Suprapubic skin (tissue), 4 donors: ENCODE measurements around the gene ANXA4. TPM values are rescaled to one million over a fixed set of nuclear protein-coding genes. Genes with fewer than 3 reads are reported as not detected.
"Not testable (repeated sequence)": the region's sequence is repeated elsewhere in the genome, so short reads cannot be mapped to it uniquely, and the experiment has no call there.

Experiments
- DNase-seq, 2 donors: peaks; one replicate each; pipeline ENCODE4 v3.0.0-alpha.2; 2019; ENCODE audit warnings: low spot score in 2 of 2
- H3K27ac ChIP-seq: fragments of 200-600 bp; sonication (generic); one replicate; pipeline ENCODE4 v1.5.1; 2019
- H3K27me3 ChIP-seq: fragments of 200-600 bp; sonication (generic); one replicate; pipeline ENCODE4 v1.5.1; 2019
- H3K36me3 ChIP-seq: fragments of 200-600 bp; sonication (generic); one replicate; pipeline ENCODE4 v1.5.1; 2019
- H3K4me1 ChIP-seq: fragments of 200-600 bp; sonication (generic); one replicate; pipeline ENCODE4 v1.5.1; 2019
- H3K4me3 ChIP-seq: fragments of 200-600 bp; sonication (generic); one replicate; pipeline ENCODE4 v1.5.1; 2019; ENCODE audit warnings: mild to moderate bottlenecking
- H3K9me3 ChIP-seq: fragments of 200-600 bp; sonication (generic); one replicate; pipeline ENCODE4 v1.5.1; 2019
- EP300 ChIP-seq: sonication (generic); formaldehyde crosslinking; IDR thresholded peaks from one replicate; pipeline ENCODE4 v1.6.1; 2017; ENCODE audit warnings: antibody characterized with exemption
- POLR2A ChIP-seq, 2 donors: fragments of 450-650 bp; IDR thresholded peaks; one replicate each; pipeline ENCODE4 v1.6.1; 2017; ENCODE audit warnings: antibody characterized with exemption in 2 of 2, mild to moderate bottlenecking in 2 of 2, moderate library complexity in 2 of 2
- POLR2AphosphoS5 ChIP-seq, 3 donors: sonication (generic); formaldehyde crosslinking; IDR thresholded peaks; one replicate each; pipeline ENCODE4 v1.6.1; 2017; ENCODE audit warnings: antibody characterized with exemption in 3 of 3
- WGBS: methylation state at CpG from one replicate; pipeline ENCODE4 v1.1.5; 2018; 5-methylcytosine and 5-hydroxymethylcytosine counted together
- total RNA-seq, 4 donors: library from RNA; depleted of rRNA; stranded (reverse); fragments of >200 nt; gene quantifications; one replicate each; pipeline ENCODE4 v1.1.0, GENCODE V29; 2016
- TF ChIP-seq, protein P1 (sequence below), 2 donors: fragments of 200-600 bp in 1 of 2; fragments of 450-650 bp in 1 of 2; sonication (generic) in 1 of 2; IDR thresholded peaks; one replicate each; pipeline ENCODE4 v1.5.1; 2016 to 2019; ENCODE audit warnings: antibody characterized with exemption in 2 of 2, mild to moderate bottlenecking in 1 of 2, moderate library complexity in 1 of 2

ANXA4 gene
- total RNA-seq, 4 donors from 2014 or later: 58.1 to 91.6 (median 85.8) TPM

DNA sequence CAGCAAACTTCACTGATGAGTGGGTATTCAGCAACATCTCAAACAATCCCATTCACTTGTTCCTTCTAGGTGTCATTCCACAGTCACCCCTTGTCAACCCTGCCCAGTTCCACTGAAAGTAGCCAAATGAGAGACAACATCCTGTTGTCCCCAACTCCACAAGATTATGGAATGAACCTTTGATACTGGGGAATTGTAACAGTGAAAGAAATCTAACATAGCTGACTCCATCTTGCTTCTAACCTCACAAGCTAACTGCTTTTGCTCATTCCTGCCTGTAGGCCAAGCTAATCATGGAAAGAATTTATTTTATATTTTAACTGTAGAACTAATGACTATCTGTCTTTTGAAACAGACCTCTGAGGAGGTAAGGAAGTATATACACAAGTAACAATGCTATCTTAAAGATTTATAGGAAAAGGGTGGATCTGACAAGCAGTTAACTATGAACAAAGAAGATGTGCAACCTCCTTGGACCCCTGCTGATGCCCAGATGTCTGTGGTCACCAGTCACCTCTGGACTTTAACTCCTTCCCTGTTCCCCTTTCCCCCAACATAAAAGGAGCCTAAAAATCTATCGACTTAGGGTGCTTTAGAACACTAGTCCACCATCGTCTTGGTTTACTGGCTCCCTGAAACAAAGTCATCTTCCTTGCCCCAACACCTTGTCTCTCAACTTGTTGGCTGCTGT is 6.9 kb upstream of the ANXA4 start:
- no peaks in the 10 kb centered on the region for H3K36me3 ChIP-seq
- no peaks in the 10 kb centered on the region for H3K9me3 ChIP-seq
- WGBS: 98% methylated on average over 2 of the region's 2 CpGs
- DNase-seq: no peak
- no peak overlapping the region for H3K4me3 ChIP-seq
- no peak for TF ChIP-seq POLR2AphosphoS5 (IDR thresholded peaks at IDR 0.05)
- TF ChIP-seq EP300: no peak
- TF ChIP-seq, protein P1, sequence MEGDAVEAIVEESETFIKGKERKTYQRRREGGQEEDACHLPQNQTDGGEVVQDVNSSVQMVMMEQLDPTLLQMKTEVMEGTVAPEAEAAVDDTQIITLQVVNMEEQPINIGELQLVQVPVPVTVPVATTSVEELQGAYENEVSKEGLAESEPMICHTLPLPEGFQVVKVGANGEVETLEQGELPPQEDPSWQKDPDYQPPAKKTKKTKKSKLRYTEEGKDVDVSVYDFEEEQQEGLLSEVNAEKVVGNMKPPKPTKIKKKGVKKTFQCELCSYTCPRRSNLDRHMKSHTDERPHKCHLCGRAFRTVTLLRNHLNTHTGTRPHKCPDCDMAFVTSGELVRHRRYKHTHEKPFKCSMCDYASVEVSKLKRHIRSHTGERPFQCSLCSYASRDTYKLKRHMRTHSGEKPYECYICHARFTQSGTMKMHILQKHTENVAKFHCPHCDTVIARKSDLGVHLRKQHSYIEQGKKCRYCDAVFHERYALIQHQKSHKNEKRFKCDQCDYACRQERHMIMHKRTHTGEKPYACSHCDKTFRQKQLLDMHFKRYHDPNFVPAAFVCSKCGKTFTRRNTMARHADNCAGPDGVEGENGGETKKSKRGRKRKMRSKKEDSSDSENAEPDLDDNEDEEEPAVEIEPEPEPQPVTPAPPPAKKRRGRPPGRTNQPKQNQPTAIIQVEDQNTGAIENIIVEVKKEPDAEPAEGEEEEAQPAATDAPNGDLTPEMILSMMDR (IDR thresholded peaks at IDR 0.05): no peak
- TF ChIP-seq POLR2A (IDR thresholded peaks at IDR 0.05): no peak
- no peak overlapping the region for H3K27ac ChIP-seq
- no peaks in the 10 kb centered on the region for H3K27me3 ChIP-seq
- peaks cover 17% of the 10 kb centered on the region for H3K4me1 ChIP-seq

DNA sequence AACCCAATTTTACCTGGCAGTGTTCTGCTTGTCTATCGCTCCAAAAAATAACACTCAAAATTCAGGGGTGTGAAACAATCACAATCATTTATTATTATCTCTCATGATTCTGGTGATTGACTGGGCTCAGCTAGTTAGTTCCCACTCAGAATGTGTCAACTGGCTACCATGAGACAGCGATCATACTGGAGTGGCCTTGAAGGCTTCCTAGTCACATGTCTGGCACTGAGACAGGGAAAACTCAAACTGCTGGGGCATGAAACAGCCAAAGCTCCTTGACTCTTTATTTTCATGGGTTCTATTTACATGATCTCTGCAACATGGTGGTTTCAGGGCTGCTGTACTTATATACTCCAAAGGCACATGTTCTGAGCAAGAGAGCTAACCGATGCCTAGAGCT is 6.2 kb upstream of the ANXA4 start:
- DNase-seq: no peak
- Histone ChIP-seq H3K9me3 (no peaks in the 10 kb centered on the region), H3K4me3 (no peak overlapping the region), H3K27me3 (no peaks in the 10 kb centered on the region), H3K27ac (no peak overlapping the region), H3K4me1 (peaks cover 23% of the 10 kb centered on the region), H3K36me3 (no peaks in the 10 kb centered on the region)
- TF ChIP-seq POLR2A (IDR thresholded peaks at IDR 0.05) (no peak), EP300 (no peak), POLR2AphosphoS5 (IDR thresholded peaks at IDR 0.05) (no peak)
- TF ChIP-seq, protein P1 (IDR thresholded peaks at IDR 0.05): no peak
- 64% methylated on average over 3 of the region's 3 CpGs for WGBS

DNA sequence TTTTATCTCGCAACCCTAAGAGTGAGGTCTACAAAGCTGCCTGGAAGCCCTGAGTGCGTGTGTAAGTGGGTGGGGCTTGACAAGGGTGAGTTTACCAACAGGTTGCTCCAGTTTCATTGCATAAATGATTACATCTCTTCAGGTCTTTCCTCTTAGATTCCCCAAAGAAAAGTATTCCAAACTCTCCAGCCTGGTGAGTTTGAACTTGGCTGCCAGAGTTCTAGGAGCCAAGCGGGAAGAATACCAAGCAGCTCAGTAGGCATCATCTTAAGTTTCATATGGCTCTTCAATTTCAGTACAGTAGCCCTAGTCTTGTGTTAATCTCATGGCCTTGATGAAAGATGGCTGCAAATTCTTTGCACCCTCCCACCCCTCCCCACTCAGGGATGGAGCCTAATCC is 3.8 kb upstream of the ANXA4 start:
- H3K4me1 ChIP-seq: peaks cover 36% of the 10 kb centered on the region
- not testable (repeated sequence) for H3K27ac ChIP-seq, DNase-seq, H3K27me3 ChIP-seq, H3K36me3 ChIP-seq, H3K9me3 ChIP-seq, H3K4me3 ChIP-seq
- 35% methylated on average over 3 of the region's 3 CpGs for WGBS

DNA sequence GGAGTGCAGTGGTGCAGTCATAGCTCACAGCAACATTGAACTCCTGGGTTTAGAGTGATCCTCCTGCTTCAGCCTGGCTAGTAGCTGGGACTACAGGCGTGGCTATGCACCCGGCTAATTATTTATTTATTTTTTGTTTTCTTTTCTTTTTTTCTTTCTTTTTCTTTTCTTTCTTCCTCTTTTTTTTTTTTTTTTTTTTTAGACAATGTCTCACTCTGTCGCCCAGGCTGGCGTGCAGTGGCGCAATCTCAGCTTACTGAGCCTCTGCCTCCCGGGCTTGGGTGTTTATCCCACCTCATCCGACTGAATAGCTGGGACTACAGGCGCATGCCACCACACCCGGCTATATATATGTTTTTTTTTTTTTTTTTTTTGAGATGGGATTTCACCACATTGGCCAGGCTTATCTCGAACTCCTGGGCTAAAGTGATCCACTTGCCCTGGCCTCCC is 1.4 kb upstream of the ANXA4 start:
- Histone ChIP-seq H3K27ac (peak overlapping the region; percentile 96), H3K4me3 (peak overlapping the region; percentile 99), H3K9me3 (no peaks in the 10 kb centered on the region), H3K36me3 (no peaks in the 10 kb centered on the region), H3K27me3 (no peaks in the 10 kb centered on the region), H3K4me1 (peaks cover 58% of the 10 kb centered on the region)
- DNase-seq: no peak
- 25% methylated on average over 10 of the region's 10 CpGs for WGBS
- TF ChIP-seq EP300 (no peak), POLR2A (IDR thresholded peaks at IDR 0.05) (no peak), POLR2AphosphoS5 (IDR thresholded peaks at IDR 0.05) (no peak)
- TF ChIP-seq, protein P1 (IDR thresholded peaks at IDR 0.05): no peak

DNA sequence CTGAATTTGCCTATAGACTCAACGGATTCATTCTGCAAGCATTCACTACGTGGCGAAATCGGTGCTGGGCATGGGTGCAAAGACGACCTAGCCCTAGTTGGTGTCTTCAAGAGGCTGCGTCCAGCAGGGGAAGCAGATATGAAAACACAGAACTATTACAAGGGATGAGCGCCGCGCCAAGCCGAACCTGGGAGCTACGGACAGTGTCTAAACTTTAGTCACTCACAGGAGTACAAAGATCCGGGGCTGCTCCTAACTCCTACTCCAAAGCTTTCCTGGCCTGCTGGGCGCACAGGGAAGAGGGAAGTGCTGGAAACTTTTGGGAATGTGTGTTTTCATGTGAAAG is 732 bp upstream of the ANXA4 start:
- peak; percentile 87 to 89 for DNase-seq

More for the DNA sequence above, 732 bp upstream of the ANXA4 start:
- Histone ChIP-seq H3K27me3 (no peaks in the 10 kb centered on the region), H3K4me1 (peaks cover 62% of the 10 kb centered on the region), H3K36me3 (no peaks in the 10 kb centered on the region), H3K27ac (peak overlapping the region; percentile 96), H3K9me3 (no peaks in the 10 kb centered on the region), H3K4me3 (peak overlapping the region; percentile 99)
- TF ChIP-seq POLR2AphosphoS5 (IDR thresholded peaks at IDR 0.05): peak in 2 of 3 donors; percentile 5 to 9
- TF ChIP-seq POLR2A (IDR thresholded peaks at IDR 0.05): no peak
- TF ChIP-seq, protein P1 (IDR thresholded peaks at IDR 0.05): peak in 1 of 2 donors; percentile 10
- TF ChIP-seq EP300: no peak
- 1% methylated on average over 13 of the region's 13 CpGs for WGBS
